Inflammatory macrophage (primary cell): ENCODE measurements around the gene B4GALT2.
A peak's percentile ranks its signal among the peaks of the same experiment; 100 is the strongest.

Source experiments
- DNase-seq, 2 donors: peaks; one replicate each; pipeline ENCODE4 v3.0.0-alpha.2; 2020 to 2022

Gene B4GALT2

GRCh38 chr1:43985984-43986595, 7.1 kb downstream of the B4GALT2 start:
- DNase-seq, result no peak

GRCh38 chr1:43986712-43987111, 7.7 kb downstream of the B4GALT2 start:
- DNase-seq, result no peak

GRCh38 chr1:43987159-43987902, 8.3 kb downstream of the B4GALT2 start:
- DNase-seq, result no peak

GRCh38 chr1:43990271-43991199, 11.5 kb downstream of the B4GALT2 start:
- no peak for DNase-seq

GRCh38 chr1:43991200-43991475, 12.1 kb downstream of the B4GALT2 start:
- no peak for DNase-seq

GRCh38 chr1:43991476-43992231, 12.6 kb downstream of the B4GALT2 start, which contains the start of gene CCDC24:
Gene CCDC24, plus strand, starts transcription at chr1:43991599. Its CDS starts 280 bp downstream, at chr1:43991879.
- peak; percentile 66 to 68 for DNase-seq

- DNase-seq, result no peak
These were observed 13.4 kb downstream of the B4GALT2 start for GRCh38 chr1:43992232-43992995.

GRCh38 chr1:43993206-43993914, 14.3 kb downstream of the B4GALT2 start:
- no peak for DNase-seq

GRCh38 chr1:43994071-43994470, 15.1 kb downstream of the B4GALT2 start:
- DNase-seq, result no peak

- DNase-seq, result peak; percentile 8 to 33
These were observed 16.1 kb downstream of the B4GALT2 start for GRCh38 chr1:43994794-43995790.

GRCh38 chr1:43995984-43996732, 17.1 kb downstream of the B4GALT2 start:
- DNase-seq, result no peak

GRCh38 chr1:43996733-43997115, 17.7 kb downstream of the B4GALT2 start:
- DNase-seq, result no peak

- no peak for DNase-seq
These were observed 18.4 kb downstream of the B4GALT2 start for GRCh38 chr1:43997295-43997999.

GRCh38 chr1:43998000-43998378, 19.0 kb downstream of the B4GALT2 start:
- no peak for DNase-seq

- no peak for DNase-seq
These were observed 20.4 kb downstream of the B4GALT2 start for GRCh38 chr1:43999455-43999854.

GRCh38 chr1:44000122-44000665, 21.2 kb downstream of the B4GALT2 start:
- DNase-seq, result no peak

- no peak for DNase-seq
These were observed 23.2 kb downstream of the B4GALT2 start for GRCh38 chr1:44002165-44002564.

GRCh38 chr1:44002606-44003157, 23.7 kb downstream of the B4GALT2 start:
- DNase-seq, result no peak
